Neural cell (in vitro differentiated cells): Measurements from ENCODE around the gene DGKD. TPM values are rescaled to one million over a fixed set of nuclear protein-coding genes. Genes with fewer than 3 reads are reported as not detected.

ENCODE experiments used
- H2AFZ ChIP-seq: fragments of 200-600, 300-800 bp; sonication (generic), shearing (Covaris generic); 2 replicates; pipeline ENCODE4 v1.6.0; 2014; ENCODE audit warnings: low read depth, mild to moderate bottlenecking, antibody characterized with exemption, low read length, moderate library complexity
- H3F3A ChIP-seq: fragments of 200-600 bp; shearing (Covaris generic); 2 replicates; pipeline ENCODE4 v1.6.1; 2016; ENCODE audit warnings: mild to moderate bottlenecking, moderate library complexity, mixed read lengths, antibody characterized with exemption, low read length; ENCODE audit not compliant: insufficient read depth, poor library complexity, severe bottlenecking
- H3K27ac ChIP-seq: fragments of 200-600, 300-800 bp; sonication (generic), shearing (Covaris generic); 2 replicates; pipeline ENCODE4 v1.5.1; 2014; ENCODE audit warnings: mild to moderate bottlenecking, low read length, moderate library complexity
- H3K27me3 ChIP-seq: fragments of 300-800, 200-600 bp; sonication (generic), shearing (Covaris generic); 2 replicates; pipeline ENCODE4 v1.6.0; 2014; ENCODE audit warnings: mild to moderate bottlenecking, low read depth, low read length, moderate library complexity; ENCODE audit not compliant: insufficient read depth
- H3K36me3 ChIP-seq: fragments of 300-800, 200-600 bp; sonication (generic), shearing (Covaris generic); 2 replicates; pipeline ENCODE4 v1.5.1; 2014; ENCODE audit warnings: mild to moderate bottlenecking, antibody characterized with exemption, low read length, moderate library complexity; ENCODE audit not compliant: insufficient read depth
- H3K4me2 ChIP-seq: fragments of 300-800, 200-600 bp; sonication (generic), shearing (Covaris generic); 2 replicates; pipeline ENCODE4 v1.6.0; 2014; ENCODE audit warnings: mild to moderate bottlenecking, low read length
- H3K4me3 ChIP-seq: fragments of 300-800, 200-600 bp; sonication (generic), shearing (Covaris generic); 2 replicates; pipeline ENCODE4 v1.5.1; 2014; ENCODE audit warnings: mild to moderate bottlenecking, low read length, moderate library complexity
- H3K79me2 ChIP-seq: fragments of 200-600 bp; shearing (Covaris generic); replicated peaks from 2 replicates; pipeline ENCODE4 v1.6.0; 2014; ENCODE audit warnings: mild to moderate bottlenecking, low read length, moderate library complexity; ENCODE audit not compliant: insufficient read depth
- H3K9ac ChIP-seq: fragments of 300-800, 200-600 bp; sonication (generic), shearing (Covaris generic); 2 replicates; pipeline ENCODE4 v1.6.1; 2016; ENCODE audit warnings: mild to moderate bottlenecking, low read length, mixed read lengths
- H3K9me2 ChIP-seq: fragments of 200-600 bp; shearing (Covaris generic); 2 replicates; pipeline ENCODE4 v1.6.1; 2016; ENCODE audit warnings: mild to moderate bottlenecking, low read length, mixed read lengths; ENCODE audit not compliant: insufficient read depth
- H3K9me3 ChIP-seq: fragments of 200-600, 300-800 bp; sonication (generic), shearing (Covaris generic); 2 replicates; pipeline ENCODE4 v1.6.1; 2016; ENCODE audit warnings: mild to moderate bottlenecking, mixed run types, low read length, moderate library complexity, mixed read lengths
- H4K20me1 ChIP-seq: fragments of 200-600 bp; shearing (Covaris generic); 2 replicates; pipeline ENCODE4 v1.6.1; 2016; ENCODE audit warnings: mild to moderate bottlenecking, mixed run types; ENCODE audit not compliant: insufficient read depth
- CTCF ChIP-seq: fragments of 450-650 bp; IDR thresholded peaks from 2 replicates; pipeline ENCODE4 v1.5.1; 2014; ENCODE audit warnings: antibody characterized with exemption, mild to moderate bottlenecking, moderate library complexity; ENCODE audit not compliant: poor library complexity, severe bottlenecking
- EP300 ChIP-seq: fragments of 450-650 bp; conservative IDR thresholded peaks from 2 replicates; pipeline ENCODE4 v1.6.1; 2014; ENCODE audit warnings: antibody characterized with exemption, mild to moderate bottlenecking, moderate library complexity; ENCODE audit not compliant: poor library complexity, severe bottlenecking
- EZH2 ChIP-seq: fragments of 200-600, 300-800 bp; shearing (Covaris generic), sonication (generic); IDR thresholded peaks from 2 replicates; pipeline ENCODE4 v1.6.1; 2014; ENCODE audit warnings: antibody characterized with exemption, low read length, borderline replicate concordance, mild to moderate bottlenecking; ENCODE audit not compliant: insufficient read depth, poor library complexity, severe bottlenecking
- MXI1 ChIP-seq: fragments of 450-650 bp; conservative IDR thresholded peaks from 2 replicates; pipeline ENCODE4 v1.6.1; 2014; ENCODE audit warnings: antibody characterized with exemption, mild to moderate bottlenecking; ENCODE audit not compliant: poor library complexity, severe bottlenecking
- POLR2AphosphoS5 ChIP-seq: IDR thresholded peaks from 2 replicates; pipeline ENCODE4 v1.6.1; 2012
- RAD21 ChIP-seq: fragments of 450-650 bp; conservative IDR thresholded peaks from 2 replicates; pipeline ENCODE4 v1.6.1; 2014; ENCODE audit warnings: antibody characterized with exemption, mild to moderate bottlenecking, moderate library complexity
- REST ChIP-seq: IDR thresholded peaks from 2 replicates; pipeline ENCODE4 v1.6.1; 2012; ENCODE audit warnings: borderline replicate concordance
- SMC3 ChIP-seq: fragments of 450-650 bp; conservative IDR thresholded peaks from 2 replicates; pipeline ENCODE4 v1.6.1; 2014; ENCODE audit warnings: antibody characterized with exemption, mild to moderate bottlenecking, moderate library complexity; ENCODE audit not compliant: poor library complexity
- TAF1 ChIP-seq: IDR thresholded peaks from 2 replicates; pipeline ENCODE4 v1.6.1; 2012; ENCODE audit warnings: low read depth
- polyA plus RNA-seq: library from polyadenylated mRNA; depleted of rRNA; stranded (reverse); fragments of >200 nt; gene quantifications from 2 replicates; pipeline ENCODE4 v1.2.3, GENCODE V29; 2014

DGKD gene
- polyA plus RNA-seq, 1 donor from 2014 or later: 36.4 TPM

DNA sequence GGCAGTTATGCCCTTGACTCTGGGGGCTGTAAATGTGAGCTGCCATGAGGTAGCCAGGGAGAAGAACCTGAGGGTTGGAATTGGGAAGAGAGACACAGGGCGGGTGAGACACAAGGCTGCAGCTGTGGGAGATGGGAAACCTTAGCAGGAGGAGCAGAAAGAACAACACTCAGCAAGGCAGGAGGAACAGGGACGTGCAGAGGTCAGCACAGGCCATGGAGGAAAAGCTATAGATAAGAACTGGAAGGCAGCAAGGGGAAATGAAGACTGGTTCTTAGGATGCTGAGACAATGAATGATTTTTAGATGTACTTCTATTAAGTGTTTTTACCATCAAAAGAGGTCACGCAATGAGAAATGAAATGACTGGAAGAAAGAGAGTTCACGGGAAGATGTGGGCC is 132.1 kb downstream of the DGKD start:
- Histone ChIP-seq H2AFZ (no peak overlapping the region), H3K9ac (no peak overlapping the region), H3K79me2 (no peaks in the 10 kb centered on the region), H3K36me3 (peaks cover 3% of the 10 kb centered on the region), H4K20me1 (no peaks in the 10 kb centered on the region), H3K9me3 (no peaks in the 10 kb centered on the region), H3K4me3 (no peak overlapping the region), H3K27ac (no peak overlapping the region), H3F3A (no peaks in the 10 kb centered on the region), H3K27me3 (no peaks in the 10 kb centered on the region), H3K9me2 (no peaks in the 10 kb centered on the region), H3K4me2 (no peak overlapping the region)
- TF ChIP-seq POLR2AphosphoS5: no peak
- TF ChIP-seq TAF1: no peak
- no peak for TF ChIP-seq REST
- no peak for TF ChIP-seq EP300
- no peak for TF ChIP-seq EZH2
- TF ChIP-seq RAD21: no peak
- TF ChIP-seq MXI1: no peak
- TF ChIP-seq SMC3: no peak
- TF ChIP-seq CTCF: no peak

DNA sequence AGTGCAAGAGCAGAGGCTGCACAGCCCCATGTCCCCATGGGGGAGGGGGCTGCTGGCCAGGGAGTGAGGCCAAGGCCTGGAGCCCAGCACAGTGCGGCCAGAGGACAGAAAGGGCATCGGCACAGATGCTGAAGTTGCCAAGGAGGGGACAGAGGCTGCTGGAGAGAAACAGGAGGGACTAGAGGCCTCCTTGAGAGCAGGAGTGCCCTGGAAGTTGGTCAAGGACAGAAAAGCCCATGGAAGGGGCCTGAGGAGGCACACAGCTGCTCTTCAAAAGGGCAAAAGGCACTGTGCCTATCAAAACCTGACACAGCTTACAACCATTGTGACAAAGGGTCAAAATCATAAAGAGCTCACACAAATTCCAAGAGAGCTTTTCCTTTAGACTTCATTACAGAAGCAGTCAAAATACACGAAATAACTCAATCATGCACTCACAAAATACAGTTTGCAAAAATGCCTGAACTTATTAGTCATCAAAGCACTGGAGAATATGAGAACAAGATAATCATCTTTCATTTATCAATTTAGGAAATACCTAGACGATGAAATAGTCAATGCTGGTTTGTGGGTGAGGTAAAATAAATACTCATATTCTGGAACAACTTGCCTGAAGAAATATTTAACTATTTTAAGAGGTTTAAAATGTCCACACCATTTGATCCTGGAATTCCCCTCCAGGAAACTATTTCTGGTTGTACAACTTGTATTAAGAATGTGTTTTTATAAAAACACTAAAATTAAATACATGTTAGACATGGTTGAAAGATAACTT is 132.7 kb downstream of the DGKD start:
- no peak overlapping the region for H3K4me3 ChIP-seq
- H3K36me3 ChIP-seq: peaks cover 3% of the 10 kb centered on the region
- H3K9me2 ChIP-seq: no peaks in the 10 kb centered on the region
- H2AFZ ChIP-seq: no peak overlapping the region
- no peak overlapping the region for H3K9ac ChIP-seq
- H3K4me2 ChIP-seq: no peak overlapping the region
- H4K20me1 ChIP-seq: no peaks in the 10 kb centered on the region
- no peaks in the 10 kb centered on the region for H3K79me2 ChIP-seq
- no peak for TF ChIP-seq RAD21
- TF ChIP-seq EP300: no peak
- TF ChIP-seq EZH2: no peak
- no peak for TF ChIP-seq POLR2AphosphoS5
- no peak for TF ChIP-seq CTCF
- TF ChIP-seq SMC3: no peak
- no peaks in the 10 kb centered on the region for H3F3A ChIP-seq
- no peaks in the 10 kb centered on the region for H3K9me3 ChIP-seq
- no peak overlapping the region for H3K27ac ChIP-seq
- no peaks in the 10 kb centered on the region for H3K27me3 ChIP-seq
